Peyer's patch (tissue), 4 donors: Measurements from ENCODE around the gene MDH1.

ENCODE experiments used
- POLR2A ChIP-seq, 2 donors: fragments of 450-650 bp; IDR thresholded peaks; one replicate each; pipeline ENCODE4 v1.5.1; 2017; ENCODE audit warnings: antibody characterized with exemption in 2 of 2, mild to moderate bottlenecking in 2 of 2, moderate library complexity in 2 of 2
- TF ChIP-seq, protein P1 (sequence below), 6 experiments: fragments of 450-650 bp in 4 of 6; fragments of 200-600 bp in 2 of 6; sonication (generic) in 1 of 6; IDR thresholded peaks; one replicate each; pipeline ENCODE4 v1.5.1; 2017 to 2019; ENCODE audit warnings: antibody characterized with exemption in 6 of 6, mild to moderate bottlenecking in 3 of 6, moderate library complexity in 1 of 6

DNA sequence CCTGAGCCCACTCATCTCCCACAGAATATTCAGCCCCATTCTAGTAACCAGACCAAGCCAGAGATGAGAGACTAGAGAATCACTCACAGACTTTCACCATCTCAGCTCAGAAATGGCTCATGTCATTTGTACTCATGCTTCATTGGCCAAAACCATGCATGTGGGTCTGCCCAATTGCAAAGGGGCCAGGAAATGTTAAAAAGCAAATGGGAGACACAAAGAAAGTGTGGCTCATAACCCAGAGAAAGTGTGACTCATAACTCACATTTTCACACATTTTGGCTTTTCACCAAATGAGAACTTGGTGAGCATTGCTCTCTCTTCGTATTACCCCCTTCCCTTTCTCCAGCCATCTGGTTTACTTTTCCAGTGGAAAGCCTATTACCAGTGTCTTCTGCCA is 66.2 kb downstream of the MDH1 start:
- TF ChIP-seq, protein P1, sequence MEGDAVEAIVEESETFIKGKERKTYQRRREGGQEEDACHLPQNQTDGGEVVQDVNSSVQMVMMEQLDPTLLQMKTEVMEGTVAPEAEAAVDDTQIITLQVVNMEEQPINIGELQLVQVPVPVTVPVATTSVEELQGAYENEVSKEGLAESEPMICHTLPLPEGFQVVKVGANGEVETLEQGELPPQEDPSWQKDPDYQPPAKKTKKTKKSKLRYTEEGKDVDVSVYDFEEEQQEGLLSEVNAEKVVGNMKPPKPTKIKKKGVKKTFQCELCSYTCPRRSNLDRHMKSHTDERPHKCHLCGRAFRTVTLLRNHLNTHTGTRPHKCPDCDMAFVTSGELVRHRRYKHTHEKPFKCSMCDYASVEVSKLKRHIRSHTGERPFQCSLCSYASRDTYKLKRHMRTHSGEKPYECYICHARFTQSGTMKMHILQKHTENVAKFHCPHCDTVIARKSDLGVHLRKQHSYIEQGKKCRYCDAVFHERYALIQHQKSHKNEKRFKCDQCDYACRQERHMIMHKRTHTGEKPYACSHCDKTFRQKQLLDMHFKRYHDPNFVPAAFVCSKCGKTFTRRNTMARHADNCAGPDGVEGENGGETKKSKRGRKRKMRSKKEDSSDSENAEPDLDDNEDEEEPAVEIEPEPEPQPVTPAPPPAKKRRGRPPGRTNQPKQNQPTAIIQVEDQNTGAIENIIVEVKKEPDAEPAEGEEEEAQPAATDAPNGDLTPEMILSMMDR (IDR thresholded peaks at IDR 0.05): no peak
- TF ChIP-seq POLR2A (IDR thresholded peaks at IDR 0.05): no peak
